Measurements from ENCODE around the gene PCDHB7.
"Not testable (repeated sequence)": the region's sequence is repeated elsewhere in the genome, so short reads cannot be mapped to it uniquely, and the experiment has no call there.

The PCDHB7 gene

DNA sequence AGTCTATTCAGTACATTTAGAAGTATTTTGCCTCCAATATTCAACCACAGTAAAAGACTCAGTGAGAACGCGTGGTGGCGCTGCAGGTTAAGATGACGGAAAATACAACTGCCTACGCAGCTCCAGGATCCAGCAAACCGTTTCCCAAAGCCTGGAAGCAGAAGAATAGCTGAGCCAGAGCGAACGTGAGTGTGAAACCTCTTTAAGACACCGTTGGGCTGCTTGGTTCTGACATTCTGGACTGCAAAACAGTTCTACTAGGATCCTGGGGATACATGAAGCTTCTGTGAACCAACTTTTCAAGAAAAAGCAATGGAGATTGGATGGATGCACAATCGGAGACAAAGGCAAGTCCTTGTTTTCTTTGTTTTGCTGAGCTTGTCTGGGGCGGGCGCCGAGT is 9.8 kb downstream of the PCDHB7 start, which contains the start of gene PCDHB16:
Gene PCDHB16, plus strand, starts transcription at position 140 of the 400 bp plus-strand sequence. Its CDS starts 173 bp downstream, at position 313.
- no peak for DNase-seq

DNA sequence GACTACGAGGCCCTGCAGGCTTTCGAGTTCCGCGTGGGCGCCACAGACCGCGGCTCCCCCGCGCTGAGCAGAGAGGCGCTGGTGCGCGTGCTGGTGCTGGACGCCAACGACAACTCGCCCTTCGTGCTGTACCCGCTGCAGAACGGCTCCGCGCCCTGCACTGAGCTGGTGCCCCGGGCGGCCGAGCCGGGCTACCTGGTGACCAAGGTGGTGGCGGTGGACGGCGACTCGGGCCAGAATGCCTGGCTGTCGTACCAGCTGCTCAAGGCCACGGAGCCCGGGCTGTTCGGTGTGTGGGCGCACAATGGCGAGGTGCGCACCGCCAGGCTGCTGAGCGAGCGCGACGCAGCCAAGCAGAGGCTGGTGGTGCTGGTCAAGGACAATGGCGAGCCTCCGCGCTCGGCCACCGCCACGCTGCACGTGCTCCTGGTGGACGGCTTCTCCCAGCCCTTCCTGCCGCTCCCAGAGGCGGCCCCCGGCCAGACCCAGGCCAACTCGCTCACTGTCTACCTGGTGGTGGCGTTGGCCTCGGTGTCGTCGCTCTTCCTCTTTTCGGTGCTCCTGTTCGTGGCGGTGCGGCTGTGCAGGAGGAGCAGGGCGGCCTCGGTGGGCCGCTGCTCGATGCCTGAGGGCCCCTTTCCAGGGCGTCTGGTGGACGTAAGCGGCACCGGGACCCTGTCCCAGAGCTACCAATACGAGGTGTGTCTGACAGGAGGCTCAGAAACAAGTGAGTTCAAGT is 11.8 kb downstream of the PCDHB7 start:
- DNase-seq: not testable (repeated sequence)

DNA sequence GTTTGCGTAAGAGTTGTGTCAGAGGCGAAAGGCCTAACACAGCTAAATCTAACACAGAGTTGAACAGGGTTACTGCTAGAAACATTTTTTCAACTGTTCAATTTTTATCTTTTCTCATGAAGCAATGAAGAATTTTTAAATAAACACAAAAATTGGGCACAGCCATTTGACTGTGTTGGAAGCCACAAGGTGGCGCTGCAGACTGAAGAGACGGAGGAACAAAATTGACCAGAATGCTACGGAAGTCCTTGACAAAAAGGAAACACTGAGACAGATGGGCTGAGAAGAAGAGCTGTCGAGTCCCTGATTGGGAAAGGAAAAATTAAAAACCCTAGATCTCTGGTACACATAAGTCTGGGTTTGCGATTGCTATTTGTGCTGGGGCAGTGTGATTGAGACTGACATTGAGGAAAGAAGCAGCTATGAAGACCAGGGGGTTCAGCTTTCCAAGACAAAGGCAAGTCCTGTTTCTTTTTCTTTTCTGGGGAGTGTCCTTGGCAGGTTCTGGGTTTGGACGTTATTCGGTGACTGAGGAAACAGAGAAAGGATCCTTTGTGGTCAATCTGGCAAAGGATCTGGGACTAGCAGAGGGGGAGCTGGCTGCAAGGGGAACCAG is 14.6 kb downstream of the PCDHB7 start, which contains the start of gene PCDHB9:
Gene PCDHB9, plus strand, starts transcription at position 265 of the 616 bp plus-strand sequence. Its CDS starts 158 bp downstream, at position 423.
- DNase-seq: peak; percentile 14

DNA sequence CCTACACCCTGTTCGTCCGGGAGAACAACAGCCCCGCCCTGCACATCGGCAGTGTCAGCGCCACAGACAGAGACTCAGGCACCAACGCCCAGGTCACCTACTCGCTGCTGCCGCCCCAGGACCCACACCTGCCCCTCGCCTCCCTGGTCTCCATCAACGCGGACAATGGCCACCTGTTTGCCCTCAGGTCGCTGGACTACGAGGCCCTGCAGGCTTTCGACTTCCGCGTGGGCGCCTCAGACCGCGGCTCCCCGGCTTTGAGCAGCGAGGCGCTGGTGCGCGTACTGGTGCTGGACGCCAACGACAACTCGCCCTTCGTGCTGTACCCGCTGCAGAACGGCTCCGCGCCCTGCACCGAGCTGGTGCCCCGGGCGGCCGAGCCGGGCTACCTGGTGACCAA is 16.2 kb downstream of the PCDHB7 start:
- not testable (repeated sequence) for DNase-seq

DNA sequence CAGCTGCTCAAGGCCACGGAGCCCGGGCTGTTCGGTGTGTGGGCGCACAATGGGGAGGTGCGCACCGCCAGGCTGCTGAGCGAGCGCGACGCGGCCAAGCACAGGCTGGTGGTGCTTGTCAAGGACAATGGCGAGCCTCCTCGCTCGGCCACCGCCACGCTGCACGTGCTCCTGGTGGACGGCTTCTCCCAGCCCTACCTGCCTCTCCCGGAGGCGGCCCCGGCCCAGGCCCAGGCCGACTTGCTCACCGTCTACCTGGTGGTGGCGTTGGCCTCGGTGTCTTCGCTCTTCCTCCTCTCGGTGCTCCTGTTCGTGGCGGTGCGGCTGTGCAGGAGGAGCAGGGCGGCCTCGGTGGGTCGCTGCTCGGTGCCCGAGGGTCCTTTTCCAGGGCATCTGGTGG is 16.7 kb downstream of the PCDHB7 start:
- DNase-seq: not testable (repeated sequence)

DNA sequence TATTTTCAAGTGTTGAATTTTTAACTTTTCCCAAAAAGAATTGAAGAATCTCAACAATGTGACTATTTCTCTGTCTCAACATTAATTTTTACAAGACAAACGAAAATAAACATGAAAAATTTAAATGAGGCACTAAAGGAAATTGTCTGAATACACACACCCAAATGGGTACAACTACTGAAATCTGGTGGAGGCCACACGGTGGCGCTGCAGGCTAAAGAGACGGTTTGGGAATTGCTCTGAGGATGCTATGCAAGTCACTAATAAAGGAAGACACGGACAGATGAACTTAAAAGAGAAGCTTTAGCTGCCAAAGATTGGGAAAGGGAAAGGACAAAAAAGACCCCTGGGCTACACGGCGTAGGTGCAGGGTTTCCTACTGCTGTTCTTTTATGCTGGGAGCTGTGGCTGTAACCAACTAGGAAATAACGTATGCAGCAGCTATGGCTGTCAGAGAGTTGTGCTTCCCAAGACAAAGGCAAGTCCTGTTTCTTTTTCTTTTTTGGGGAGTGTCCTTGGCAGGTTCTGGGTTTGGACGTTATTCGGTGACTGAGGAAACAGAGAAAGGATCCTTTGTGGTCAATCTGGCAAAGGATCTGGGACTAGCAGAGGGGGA is 19.8 kb downstream of the PCDHB7 start, which contains the start of gene PCDHB10:
Gene PCDHB10, plus strand, starts transcription at position 244 of the 616 bp plus-strand sequence. Its CDS starts 200 bp downstream, at position 444.
- peak; percentile 9 for DNase-seq

DNA sequence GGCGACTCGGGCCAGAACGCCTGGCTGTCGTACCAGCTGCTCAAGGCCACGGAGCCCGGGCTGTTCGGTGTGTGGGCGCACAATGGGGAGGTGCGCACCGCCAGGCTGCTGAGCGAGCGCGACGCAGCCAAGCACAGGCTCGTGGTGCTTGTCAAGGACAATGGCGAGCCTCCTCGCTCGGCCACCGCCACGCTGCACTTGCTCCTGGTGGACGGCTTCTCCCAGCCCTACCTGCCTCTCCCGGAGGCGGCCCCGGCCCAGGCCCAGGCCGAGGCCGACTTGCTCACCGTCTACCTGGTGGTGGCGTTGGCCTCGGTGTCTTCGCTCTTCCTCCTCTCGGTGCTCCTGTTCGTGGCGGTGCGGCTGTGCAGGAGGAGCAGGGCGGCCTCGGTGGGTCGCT is 21.9 kb downstream of the PCDHB7 start:
- DNase-seq: not testable (repeated sequence)

DNA sequence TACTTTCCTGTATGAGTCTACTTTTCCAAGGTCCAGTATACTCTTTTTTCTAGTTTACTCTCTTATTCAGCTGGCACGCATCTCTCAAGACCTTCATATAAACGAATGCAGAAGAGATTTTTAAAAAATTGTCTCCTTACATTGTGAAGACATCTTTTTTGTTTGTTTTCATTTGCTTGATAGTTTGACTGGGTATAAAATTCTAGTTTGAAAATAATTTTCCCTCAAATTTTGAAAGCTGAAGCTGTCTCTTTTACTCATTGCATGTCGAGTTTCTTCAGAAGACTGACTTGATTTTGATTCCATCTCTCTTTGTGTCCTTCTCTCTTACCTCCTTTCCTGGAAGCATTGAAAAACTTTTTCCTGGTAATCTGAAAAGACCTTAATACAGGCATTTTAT is 23.9 kb downstream of the PCDHB7 start:
- DNase-seq: no peak

DNA sequence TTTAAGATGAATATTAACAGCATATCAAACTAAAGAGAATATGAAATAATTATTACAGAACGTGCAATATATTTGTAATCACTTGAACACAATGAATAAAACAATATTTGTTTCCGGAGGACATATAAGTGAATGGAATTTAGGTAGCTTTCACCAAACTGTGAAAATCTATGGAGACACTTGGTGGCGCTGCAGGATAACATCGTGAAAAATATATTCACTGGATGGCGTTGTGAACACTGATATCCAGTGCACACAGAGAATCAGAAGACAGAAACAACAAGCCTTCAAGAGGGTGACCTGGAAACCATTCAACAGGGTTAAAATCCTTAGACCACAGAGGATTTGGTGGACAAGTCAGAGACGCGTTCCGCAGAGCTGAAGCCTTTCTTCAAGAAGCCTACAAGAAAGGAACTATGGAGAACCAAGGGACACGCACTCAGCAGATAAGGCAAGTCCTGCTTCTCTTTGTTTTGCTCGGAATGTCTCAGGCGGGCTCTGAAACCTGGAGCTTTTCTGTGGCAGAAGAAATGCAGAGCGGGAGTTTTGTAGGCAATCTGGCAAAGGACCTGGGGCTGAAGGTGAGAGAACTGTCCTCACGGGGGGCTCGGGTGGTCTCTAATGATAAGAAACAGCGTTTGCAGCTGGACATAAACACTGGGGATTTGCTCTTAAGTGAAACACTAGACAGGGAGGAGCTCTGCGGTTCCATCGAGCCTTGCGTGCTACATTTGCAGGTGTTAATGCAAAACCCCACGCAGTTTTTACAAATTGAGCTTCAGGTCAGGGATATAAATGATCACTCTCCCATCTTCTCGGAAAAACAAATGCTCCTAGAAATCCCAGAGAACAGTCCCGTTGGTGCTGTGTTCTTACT is 27.2 kb downstream of the PCDHB7 start, which contains the start of gene PCDHB11:
Gene PCDHB11, plus strand, starts transcription at position 269 of the 877 bp plus-strand sequence. Its CDS starts 148 bp downstream, at position 417.
- DNase-seq: no peak

DNA sequence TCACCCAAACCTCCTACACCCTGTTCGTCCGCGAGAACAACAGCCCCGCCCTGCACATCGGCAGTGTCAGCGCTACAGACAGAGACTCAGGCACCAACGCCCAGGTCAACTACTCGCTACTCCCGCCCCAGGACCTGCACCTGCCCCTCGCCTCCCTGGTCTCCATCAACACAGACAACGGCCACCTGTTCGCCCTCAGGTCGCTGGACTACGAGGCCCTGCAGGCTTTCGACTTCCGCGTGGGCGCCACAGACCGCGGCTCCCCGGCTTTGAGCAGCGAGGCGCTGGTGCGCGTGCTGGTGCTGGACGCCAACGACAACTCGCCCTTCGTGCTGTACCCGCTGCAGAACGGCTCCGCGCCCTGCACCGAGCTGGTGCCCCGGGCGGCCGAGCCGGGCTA is 28.7 kb downstream of the PCDHB7 start:
- not testable (repeated sequence) for DNase-seq

DNA sequence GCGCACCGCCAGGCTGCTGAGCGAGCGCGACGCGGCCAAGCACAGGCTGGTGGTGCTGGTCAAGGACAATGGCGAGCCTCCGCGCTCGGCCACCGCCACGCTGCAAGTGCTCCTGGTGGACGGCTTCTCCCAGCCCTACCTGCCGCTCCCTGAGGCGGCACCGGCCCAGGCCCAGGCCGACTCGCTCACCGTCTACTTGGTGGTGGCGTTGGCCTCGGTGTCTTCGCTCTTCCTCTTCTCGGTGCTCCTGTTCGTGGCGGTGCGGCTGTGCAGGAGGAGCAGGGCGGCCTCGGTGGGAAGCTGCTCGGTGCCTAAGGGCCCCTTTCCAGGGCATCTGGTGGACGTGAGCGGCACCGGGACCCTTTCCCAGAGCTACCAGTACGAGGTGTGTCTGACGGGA is 29.2 kb downstream of the PCDHB7 start:
- not testable (repeated sequence) for DNase-seq

DNA sequence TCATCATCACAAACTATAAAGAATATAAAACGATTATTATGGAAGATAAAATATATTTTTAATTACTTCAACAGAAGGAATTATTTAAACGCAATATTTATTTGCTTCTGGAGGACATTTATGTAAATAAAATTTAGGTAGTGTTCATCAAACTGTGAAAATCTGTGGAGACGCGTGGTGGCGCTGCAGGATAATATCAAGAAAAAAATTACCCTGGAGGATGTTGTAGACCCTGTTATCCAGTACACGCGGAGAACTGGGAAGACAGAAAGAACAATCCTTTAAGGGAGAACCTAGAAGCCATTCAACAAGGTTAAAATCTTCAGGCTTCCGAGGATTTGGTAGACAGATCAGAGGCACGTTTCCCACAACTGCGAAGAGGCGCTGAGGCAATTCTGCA is 36.0 kb downstream of the PCDHB7 start, which contains the start of gene PCDHB12:
Gene PCDHB12, plus strand, starts transcription at position 242 of the 400 bp plus-strand sequence. CDS start 189 bp downstream, outside the sequence.
- DNase-seq: no peak

DNA sequence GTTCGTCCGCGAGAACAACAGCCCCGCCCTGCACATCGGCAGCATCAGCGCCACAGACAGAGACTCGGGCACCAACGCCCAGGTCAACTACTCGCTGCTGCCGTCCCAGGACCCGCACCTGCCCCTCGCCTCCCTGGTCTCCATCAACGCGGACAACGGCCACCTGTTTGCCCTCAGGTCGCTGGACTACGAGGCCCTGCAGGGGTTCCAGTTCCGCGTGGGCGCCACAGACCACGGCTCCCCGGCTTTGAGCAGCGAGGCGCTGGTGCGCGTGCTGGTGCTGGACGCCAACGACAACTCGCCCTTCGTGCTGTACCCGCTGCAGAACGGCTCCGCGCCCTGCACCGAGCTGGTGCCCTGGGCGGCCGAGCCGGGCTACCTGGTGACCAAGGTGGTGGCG is 37.8 kb downstream of the PCDHB7 start:
- DNase-seq: not testable (repeated sequence)

DNA sequence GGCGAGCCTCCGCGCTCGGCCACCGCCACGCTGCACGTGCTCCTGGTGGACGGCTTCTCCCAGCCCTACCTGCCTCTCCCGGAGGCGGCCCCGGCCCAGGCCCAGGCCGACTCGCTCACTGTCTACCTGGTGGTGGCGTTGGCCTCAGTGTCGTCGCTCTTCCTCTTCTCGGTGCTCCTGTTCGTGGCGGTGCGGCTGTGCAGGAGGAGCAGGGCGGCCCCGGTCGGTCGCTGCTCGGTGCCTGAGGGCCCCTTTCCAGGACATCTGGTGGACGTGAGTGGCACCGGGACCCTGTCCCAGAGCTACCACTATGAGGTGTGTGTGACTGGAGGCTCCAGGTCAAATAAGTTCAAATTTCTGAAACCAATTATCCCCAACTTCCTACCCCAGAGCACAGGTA is 38.4 kb downstream of the PCDHB7 start:
- DNase-seq: not testable (repeated sequence)

DNA sequence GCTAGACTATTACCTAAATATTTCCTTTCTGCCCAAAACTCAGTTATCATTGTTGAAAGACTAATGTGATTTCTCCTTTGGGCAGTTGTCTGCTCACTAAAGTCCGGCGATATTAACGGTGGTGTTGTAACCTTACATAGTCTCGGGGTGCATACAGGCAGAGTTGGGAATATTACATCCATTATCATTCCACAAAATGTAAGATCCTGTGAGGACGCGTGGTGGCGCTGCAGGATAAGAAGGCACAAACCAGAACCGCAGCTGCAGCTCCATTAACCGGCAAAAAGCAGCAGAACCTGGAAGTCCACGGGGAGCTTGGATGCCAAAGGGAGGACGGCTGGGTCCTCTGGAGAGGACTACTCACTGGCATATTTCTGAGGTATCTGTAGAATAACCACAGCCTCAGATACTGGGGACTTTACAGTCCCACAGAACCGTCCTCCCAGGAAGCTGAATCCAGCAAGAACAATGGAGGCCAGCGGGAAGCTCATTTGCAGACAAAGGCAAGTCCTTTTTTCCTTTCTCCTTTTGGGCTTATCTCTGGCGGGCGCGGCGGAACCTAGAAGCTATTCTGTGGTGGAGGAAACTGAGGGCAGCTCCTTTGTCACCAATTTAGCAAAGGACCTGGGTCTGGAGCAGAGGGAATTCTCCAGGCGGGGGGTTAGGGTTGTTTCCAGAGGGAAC is 41.4 kb downstream of the PCDHB7 start, which contains the start of gene PCDHB13:
Gene PCDHB13, plus strand, starts transcription at position 264 of the 684 bp plus-strand sequence. Its CDS starts 205 bp downstream, at position 469.
- not testable (repeated sequence) for DNase-seq

DNA sequence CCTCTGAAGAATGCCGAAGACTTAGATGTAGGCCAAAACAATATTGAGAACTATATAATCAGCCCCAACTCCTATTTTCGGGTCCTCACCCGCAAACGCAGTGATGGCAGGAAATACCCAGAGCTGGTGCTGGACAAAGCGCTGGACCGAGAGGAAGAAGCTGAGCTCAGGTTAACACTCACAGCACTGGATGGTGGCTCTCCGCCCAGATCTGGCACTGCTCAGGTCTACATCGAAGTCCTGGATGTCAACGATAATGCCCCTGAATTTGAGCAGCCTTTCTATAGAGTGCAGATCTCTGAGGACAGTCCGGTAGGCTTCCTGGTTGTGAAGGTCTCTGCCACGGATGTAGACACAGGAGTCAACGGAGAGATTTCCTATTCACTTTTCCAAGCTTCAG is 42.1 kb downstream of the PCDHB7 start:
- DNase-seq: not testable (repeated sequence)

DNA sequence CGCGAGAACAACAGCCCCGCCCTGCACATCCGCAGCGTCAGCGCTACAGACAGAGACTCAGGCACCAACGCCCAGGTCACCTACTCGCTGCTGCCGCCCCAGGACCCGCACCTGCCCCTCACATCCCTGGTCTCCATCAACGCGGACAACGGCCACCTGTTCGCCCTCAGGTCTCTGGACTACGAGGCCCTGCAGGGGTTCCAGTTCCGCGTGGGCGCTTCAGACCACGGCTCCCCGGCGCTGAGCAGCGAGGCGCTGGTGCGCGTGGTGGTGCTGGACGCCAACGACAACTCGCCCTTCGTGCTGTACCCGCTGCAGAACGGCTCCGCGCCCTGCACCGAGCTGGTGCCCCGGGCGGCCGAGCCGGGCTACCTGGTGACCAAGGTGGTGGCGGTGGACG is 43.1 kb downstream of the PCDHB7 start:
- not testable (repeated sequence) for DNase-seq

DNA sequence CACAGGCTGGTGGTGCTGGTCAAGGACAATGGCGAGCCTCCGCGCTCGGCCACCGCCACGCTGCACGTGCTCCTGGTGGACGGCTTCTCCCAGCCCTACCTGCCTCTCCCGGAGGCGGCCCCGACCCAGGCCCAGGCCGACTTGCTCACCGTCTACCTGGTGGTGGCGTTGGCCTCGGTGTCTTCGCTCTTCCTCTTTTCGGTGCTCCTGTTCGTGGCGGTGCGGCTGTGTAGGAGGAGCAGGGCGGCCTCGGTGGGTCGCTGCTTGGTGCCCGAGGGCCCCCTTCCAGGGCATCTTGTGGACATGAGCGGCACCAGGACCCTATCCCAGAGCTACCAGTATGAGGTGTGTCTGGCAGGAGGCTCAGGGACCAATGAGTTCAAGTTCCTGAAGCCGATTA is 43.6 kb downstream of the PCDHB7 start:
- DNase-seq: not testable (repeated sequence)

DNA sequence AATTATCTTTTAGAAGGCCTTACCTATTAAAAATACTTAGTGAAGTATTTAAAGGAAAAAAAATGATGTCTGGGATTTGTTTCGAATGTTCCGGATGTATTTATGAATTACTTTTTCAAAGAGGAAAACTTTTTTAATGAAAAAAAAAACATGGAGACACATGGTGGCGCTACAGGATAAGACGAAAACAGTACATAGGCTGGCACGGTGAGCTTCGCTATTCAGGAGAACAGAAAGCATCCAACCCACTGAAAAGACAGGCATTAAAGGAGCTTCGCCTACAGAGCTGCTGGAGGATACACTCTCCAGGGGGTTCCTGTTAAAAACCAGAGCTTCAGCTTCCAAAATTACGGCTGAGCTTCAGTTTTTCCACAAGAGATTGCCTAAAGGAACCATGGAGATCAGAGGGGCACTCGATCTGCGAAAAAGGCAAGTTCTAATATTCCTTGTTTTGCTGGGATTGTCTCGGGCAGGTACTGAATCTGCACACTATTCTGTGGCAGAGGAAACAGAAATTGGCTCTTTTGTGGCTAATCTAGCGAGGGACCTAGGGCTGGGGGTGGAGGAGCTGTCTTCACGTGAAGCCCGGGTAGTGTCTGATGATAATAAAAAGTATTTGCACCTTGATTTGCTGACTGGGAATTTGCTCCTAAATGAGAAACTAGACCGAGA is 50.8 kb downstream of the PCDHB7 start, which contains the start of gene PCDHB14:
Gene PCDHB14, plus strand, starts transcription at position 232 of the 672 bp plus-strand sequence. Its CDS starts 163 bp downstream, at position 395.
- DNase-seq: no peak

DNA sequence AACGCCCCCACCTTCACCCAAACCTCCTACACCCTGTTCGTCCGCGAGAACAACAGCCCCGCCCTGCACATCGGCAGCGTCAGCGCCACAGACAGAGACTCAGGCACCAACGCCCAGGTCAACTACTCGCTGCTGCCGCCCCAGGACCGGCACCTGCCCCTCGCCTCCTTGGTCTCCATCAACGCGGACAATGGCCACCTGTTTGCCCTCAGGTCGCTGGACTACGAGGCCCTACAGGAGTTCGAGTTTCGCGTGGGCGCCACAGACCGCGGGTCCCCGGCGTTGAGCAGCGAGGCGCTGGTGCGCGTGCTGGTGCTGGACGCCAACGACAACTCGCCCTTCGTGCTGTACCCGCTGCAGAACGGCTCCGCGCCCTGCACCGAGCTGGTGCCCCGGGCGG is 52.4 kb downstream of the PCDHB7 start:
- DNase-seq: not testable (repeated sequence)

DNA sequence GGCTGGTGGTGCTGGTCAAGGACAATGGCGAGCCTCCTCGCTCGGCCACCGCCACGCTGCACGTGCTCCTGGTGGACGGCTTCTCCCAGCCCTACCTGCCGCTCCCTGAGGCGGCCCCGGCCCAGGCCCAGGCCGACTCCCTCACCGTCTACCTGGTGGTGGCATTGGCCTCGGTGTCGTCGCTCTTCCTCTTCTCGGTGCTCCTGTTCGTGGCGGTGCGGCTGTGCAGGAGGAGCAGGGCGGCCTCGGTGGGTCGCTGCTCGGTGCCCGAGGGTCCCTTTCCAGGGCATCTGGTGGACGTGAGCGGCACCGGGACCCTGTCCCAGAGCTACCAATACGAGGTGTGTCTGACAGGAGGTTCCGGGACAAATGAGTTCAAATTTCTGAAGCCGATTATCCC is 53.0 kb downstream of the PCDHB7 start:
- not testable (repeated sequence) for DNase-seq
